WTC11 (cell line): ENCODE measurements around the gene SHC2. TPM values are rescaled to one million over a fixed set of nuclear protein-coding genes. Genes with fewer than 3 reads are reported as not detected.
A peak's percentile ranks its signal among the peaks of the same experiment; 100 is the strongest.

ENCODE experiments used
- ATAC-seq: fragments of 200-7000 bp; cut with Tn5 transposase; 2 replicates; pipeline ENCODE4 v1.10.0; 2021; ENCODE audit warnings: mild to moderate bottlenecking, moderate library complexity
- CTCF ChIA-PET: fragments of 300-600 bp; sonication (Branson Sonifier 250); formaldehyde crosslinking; loops from one replicate; lab custom pipeline; 2021; ENCODE audit warnings: antibody characterized with exemption; lab: Charles Lee
- POLR2A ChIA-PET: fragments of 350-600 bp; sonication (Branson Sonifier 250); formaldehyde crosslinking; loops from one replicate; lab custom pipeline; 2021; ENCODE audit warnings: antibody characterized with exemption; lab: Charles Lee
- DNase-seq: peaks from one replicate; pipeline ENCODE4 v3.0.0; 2021; ENCODE audit warnings: low spot score
- H3K27ac Mint-ChIP-seq: 2 replicates; pipeline ENCODE4 v1.8.0; 2021; ENCODE audit warnings: mixed read lengths
- H3K27me3 Mint-ChIP-seq: 2 replicates; pipeline ENCODE4 v1.8.0; 2021; ENCODE audit warnings: low read depth, mild to moderate bottlenecking, moderate library complexity, mixed read lengths
- H3K36me3 Mint-ChIP-seq: 2 replicates; pipeline ENCODE4 v1.8.0; 2021; ENCODE audit warnings: mixed read lengths
- H3K4me1 Mint-ChIP-seq: 2 replicates; pipeline ENCODE4 v1.8.0; 2022; ENCODE audit warnings: mixed read lengths
- H3K4me3 Mint-ChIP-seq: 2 replicates; pipeline ENCODE4 v1.8.0; 2021; ENCODE audit warnings: mild to moderate bottlenecking, moderate library complexity, mixed read lengths
- H3K9me3 Mint-ChIP-seq: 2 replicates; pipeline ENCODE4 v1.8.0; 2021; ENCODE audit warnings: mixed read lengths
- CREM ChIP-seq: sonication (generic); formaldehyde crosslinking; IDR thresholded peaks from 2 replicates; pipeline ENCODE4 v1.8.1; 2022; ENCODE audit warnings: mild to moderate bottlenecking, missing genetic modification reagents, moderate library complexity
- GTF2I ChIP-seq: fragments of 250-450 bp; sonication (Bioruptor Pico); conservative IDR thresholded peaks from 2 replicates; pipeline ENCODE4 v1.4.0; 2021; ENCODE audit warnings: mild to moderate bottlenecking
- TP53 ChIP-seq: sonication (generic); formaldehyde crosslinking; IDR thresholded peaks from 2 replicates; pipeline ENCODE4 v1.8.1; 2023; ENCODE audit warnings: mild to moderate bottlenecking, missing genetic modification reagents
- ZNF396 ChIP-seq: fragments of 250-450 bp; sonication (Bioruptor Pico); IDR thresholded peaks from 2 replicates; pipeline ENCODE4 v1.8.0; 2021; ENCODE audit warnings: mild to moderate bottlenecking, moderate library complexity, borderline replicate concordance
- total RNA-seq: library from RNA; stranded (reverse); gene quantifications from 3 replicates; pipeline ENCODE4 v1.2.3, GENCODE V29; 2021
- TF ChIP-seq, protein P1 (sequence below): sonication (generic); formaldehyde crosslinking; IDR thresholded peaks from 2 replicates; pipeline ENCODE4 v1.8.1; 2023; ENCODE audit warnings: mild to moderate bottlenecking, moderate library complexity, missing genetic modification reagents
- TF ChIP-seq, protein P2 (sequence below): fragments of 250-450 bp; sonication (Bioruptor Pico); IDR thresholded peaks from 2 replicates; pipeline ENCODE4 v1.9.0; 2021; ENCODE audit warnings: mild to moderate bottlenecking
- TF ChIP-seq, protein P3 (sequence below): fragments of 200-600 bp; IDR thresholded peaks from 2 replicates; pipeline ENCODE4 v1.8.0; 2022; ENCODE audit warnings: antibody characterized with exemption
- TF ChIP-seq, protein P4 (sequence below): sonication (generic); formaldehyde crosslinking; IDR thresholded peaks from 2 replicates; pipeline ENCODE4 v1.8.1; 2023; ENCODE audit warnings: mild to moderate bottlenecking, missing genetic modification reagents
- TF ChIP-seq, protein P5 (sequence below): sonication (generic); formaldehyde crosslinking; IDR thresholded peaks from 2 replicates; pipeline ENCODE4 v1.8.0; 2022; ENCODE audit warnings: mild to moderate bottlenecking, missing genetic modification reagents
- TF ChIP-seq, protein P6 (sequence below): sonication (generic); formaldehyde crosslinking; IDR thresholded peaks from 2 replicates; pipeline ENCODE4 v1.8.1; 2023; ENCODE audit warnings: mild to moderate bottlenecking, missing genetic modification reagents, moderate library complexity

Gene SHC2
- total RNA-seq, 1 experiment from 2014 or later = 8.4 TPM

DNA sequence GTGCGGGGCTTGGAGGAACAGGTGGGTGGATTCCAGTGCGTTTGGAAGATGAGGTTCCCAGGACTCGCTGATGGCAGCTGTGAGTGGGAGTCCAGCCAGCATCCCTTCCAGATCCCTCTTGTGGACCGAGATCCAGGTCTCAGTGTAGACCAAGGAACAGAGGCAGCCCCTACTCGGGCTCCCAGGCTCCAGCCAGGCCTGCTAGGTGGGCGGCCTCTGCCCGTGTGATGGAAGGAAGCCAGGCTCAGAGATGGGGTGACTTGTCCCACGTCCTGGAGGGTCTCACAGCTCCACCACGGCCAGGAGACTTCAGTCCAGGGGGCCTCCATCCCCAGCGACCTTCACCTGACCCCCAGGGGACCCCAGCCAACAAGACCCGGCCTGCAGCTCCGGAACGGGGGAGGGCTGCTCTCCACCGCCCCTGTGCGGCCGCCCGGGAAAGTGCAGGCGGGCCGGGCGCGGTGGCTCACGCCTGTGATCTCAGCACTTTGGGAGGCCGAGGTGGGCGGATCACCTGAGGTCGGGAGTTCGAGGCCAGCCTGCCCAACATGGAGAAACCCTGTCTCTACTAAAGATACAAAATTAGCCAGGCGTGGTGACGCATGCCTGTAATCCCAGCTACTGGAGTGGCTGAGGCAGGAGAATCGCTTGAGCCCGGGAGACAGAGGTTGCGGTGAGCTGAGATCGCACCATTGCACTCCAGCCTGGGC, 34.7 kb upstream of the SHC2 start (continued):
- TF ChIP-seq, protein P1, sequence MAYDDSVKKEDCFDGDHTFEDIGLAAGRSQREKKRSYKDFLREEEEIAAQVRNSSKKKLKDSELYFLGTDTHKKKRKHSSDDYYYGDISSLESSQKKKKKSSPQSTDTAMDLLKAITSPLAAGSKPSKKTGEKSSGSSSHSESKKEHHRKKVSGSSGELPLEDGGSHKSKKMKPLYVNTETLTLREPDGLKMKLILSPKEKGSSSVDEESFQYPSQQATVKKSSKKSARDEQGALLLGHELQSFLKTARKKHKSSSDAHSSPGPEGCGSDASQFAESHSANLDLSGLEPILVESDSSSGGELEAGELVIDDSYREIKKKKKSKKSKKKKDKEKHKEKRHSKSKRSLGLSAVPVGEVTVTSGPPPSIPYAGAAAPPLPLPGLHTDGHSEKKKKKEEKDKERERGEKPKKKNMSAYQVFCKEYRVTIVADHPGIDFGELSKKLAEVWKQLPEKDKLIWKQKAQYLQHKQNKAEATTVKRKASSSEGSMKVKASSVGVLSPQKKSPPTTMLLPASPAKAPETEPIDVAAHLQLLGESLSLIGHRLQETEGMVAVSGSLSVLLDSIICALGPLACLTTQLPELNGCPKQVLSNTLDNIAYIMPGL (CRISPR knock-in tag) = 0 out of 2 replicates have a peak, but pooled peaks have one; percentile 40
- TF ChIP-seq, protein P2, sequence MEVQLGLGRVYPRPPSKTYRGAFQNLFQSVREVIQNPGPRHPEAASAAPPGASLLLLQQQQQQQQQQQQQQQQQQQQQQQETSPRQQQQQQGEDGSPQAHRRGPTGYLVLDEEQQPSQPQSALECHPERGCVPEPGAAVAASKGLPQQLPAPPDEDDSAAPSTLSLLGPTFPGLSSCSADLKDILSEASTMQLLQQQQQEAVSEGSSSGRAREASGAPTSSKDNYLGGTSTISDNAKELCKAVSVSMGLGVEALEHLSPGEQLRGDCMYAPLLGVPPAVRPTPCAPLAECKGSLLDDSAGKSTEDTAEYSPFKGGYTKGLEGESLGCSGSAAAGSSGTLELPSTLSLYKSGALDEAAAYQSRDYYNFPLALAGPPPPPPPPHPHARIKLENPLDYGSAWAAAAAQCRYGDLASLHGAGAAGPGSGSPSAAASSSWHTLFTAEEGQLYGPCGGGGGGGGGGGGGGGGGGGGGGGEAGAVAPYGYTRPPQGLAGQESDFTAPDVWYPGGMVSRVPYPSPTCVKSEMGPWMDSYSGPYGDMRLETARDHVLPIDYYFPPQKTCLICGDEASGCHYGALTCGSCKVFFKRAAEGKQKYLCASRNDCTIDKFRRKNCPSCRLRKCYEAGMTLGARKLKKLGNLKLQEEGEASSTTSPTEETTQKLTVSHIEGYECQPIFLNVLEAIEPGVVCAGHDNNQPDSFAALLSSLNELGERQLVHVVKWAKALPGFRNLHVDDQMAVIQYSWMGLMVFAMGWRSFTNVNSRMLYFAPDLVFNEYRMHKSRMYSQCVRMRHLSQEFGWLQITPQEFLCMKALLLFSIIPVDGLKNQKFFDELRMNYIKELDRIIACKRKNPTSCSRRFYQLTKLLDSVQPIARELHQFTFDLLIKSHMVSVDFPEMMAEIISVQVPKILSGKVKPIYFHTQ (CRISPR knock-in tag) = 0 out of 2 replicates have a peak, but pooled peaks have one; percentile 50
- TF ChIP-seq ZNF396 (CRISPR knock-in tag) (no peak), TP53 (CRISPR knock-in tag) (no peak)
- TF ChIP-seq, protein P3, sequence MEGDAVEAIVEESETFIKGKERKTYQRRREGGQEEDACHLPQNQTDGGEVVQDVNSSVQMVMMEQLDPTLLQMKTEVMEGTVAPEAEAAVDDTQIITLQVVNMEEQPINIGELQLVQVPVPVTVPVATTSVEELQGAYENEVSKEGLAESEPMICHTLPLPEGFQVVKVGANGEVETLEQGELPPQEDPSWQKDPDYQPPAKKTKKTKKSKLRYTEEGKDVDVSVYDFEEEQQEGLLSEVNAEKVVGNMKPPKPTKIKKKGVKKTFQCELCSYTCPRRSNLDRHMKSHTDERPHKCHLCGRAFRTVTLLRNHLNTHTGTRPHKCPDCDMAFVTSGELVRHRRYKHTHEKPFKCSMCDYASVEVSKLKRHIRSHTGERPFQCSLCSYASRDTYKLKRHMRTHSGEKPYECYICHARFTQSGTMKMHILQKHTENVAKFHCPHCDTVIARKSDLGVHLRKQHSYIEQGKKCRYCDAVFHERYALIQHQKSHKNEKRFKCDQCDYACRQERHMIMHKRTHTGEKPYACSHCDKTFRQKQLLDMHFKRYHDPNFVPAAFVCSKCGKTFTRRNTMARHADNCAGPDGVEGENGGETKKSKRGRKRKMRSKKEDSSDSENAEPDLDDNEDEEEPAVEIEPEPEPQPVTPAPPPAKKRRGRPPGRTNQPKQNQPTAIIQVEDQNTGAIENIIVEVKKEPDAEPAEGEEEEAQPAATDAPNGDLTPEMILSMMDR = peak; percentile 98

DNA sequence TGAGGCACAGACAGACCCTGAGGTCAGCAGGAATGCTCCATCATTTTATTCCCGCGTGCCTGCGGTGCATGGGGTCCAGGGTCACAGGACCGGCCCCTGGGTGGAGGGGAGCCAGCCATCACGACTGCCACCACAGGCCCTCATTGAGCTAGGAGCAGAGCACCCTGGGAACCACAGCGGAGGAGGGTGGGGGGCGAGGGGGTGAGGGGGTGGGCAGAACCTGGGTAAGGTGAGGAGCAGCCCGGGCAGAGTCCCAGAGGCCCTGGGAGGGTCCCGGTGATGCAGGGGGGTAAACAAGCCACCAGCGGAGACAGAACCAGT, 34.2 kb upstream of the SHC2 start:
- Mint-ChIP-seq H3K27me3 (peaks cover 33% of the 10 kb centered on the region), H3K9me3 (peaks cover 3% of the 10 kb centered on the region), H3K4me3 (no peak overlapping the region), H3K36me3 (no peaks in the 10 kb centered on the region), H3K27ac (no peak overlapping the region), H3K4me1 (peaks cover 12% of the 10 kb centered on the region)
- ChIA-PET CTCF (interaction anchor here (0.6 to 3.6 kb wide), 27 partner anchors 9 to 229 kb away, joined by 3 to 46 read pairs (median 3); partner anchors contain the start of gene C2CD4C), POLR2A (interaction anchor here (0.8 kb wide), 1 partner anchor 12 kb away, joined by 3 read pairs; no protein-coding TSS in a partner anchor)
- no peak for ATAC-seq
- TF ChIP-seq, protein P4, sequence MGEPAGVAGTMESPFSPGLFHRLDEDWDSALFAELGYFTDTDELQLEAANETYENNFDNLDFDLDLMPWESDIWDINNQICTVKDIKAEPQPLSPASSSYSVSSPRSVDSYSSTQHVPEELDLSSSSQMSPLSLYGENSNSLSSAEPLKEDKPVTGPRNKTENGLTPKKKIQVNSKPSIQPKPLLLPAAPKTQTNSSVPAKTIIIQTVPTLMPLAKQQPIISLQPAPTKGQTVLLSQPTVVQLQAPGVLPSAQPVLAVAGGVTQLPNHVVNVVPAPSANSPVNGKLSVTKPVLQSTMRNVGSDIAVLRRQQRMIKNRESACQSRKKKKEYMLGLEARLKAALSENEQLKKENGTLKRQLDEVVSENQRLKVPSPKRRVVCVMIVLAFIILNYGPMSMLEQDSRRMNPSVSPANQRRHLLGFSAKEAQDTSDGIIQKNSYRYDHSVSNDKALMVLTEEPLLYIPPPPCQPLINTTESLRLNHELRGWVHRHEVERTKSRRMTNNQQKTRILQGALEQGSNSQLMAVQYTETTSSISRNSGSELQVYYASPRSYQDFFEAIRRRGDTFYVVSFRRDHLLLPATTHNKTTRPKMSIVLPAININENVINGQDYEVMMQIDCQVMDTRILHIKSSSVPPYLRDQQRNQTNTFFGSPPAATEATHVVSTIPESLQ = no peak
- TF ChIP-seq, protein P1 (CRISPR knock-in tag) = 0 out of 2 replicates have a peak, but pooled peaks have one; percentile 11
- DNase-seq = no peak

DNA sequence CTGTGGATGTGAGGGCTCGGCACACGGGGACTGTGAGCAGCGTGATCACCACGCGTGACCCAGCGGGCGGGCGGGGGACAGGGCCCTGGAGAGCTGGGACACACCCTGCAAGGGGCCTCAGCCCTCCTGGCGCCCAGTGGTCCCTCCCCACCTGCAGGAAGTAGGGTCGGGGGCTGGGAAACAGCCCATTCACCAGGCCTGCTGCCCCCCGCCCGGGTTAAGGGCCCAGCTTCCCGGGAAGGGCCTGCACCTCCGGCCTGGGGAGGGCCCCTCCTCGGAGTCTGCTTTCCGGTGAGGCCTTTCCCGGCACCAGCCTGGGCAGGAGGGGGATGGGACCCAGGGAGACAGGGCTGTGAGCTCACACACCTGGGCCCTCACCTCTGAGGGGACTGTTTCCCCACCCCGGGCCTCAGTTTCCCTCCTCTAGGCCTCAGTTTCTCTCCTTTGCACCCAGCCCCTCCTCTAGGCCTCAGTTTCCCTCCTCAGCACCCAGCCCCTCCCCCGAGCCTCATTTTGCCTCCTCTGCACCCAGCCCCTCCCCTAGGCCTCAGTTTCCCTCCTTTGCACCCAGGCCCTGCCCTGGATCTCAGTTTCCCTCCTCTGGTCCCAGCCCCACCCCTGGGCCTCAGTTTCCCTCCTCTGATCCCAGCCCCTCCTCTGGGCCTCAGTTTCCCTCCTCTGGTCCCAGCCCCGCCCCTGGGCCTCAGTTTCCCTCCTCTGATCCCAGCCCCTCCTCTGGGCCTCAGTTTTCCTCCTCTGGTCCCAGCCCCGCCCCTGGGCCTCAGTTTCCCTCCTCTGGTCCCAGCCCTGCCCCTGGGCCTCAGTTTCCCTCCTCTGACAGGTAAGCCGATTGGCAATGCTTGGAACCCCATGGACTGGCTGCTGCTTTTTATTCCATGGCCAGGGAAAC, 33.6 kb upstream of the SHC2 start:
- H3K36me3 Mint-ChIP-seq = no peaks in the 10 kb centered on the region
- H3K27me3 Mint-ChIP-seq = peaks cover 32% of the 10 kb centered on the region
- TF ChIP-seq, protein P5, sequence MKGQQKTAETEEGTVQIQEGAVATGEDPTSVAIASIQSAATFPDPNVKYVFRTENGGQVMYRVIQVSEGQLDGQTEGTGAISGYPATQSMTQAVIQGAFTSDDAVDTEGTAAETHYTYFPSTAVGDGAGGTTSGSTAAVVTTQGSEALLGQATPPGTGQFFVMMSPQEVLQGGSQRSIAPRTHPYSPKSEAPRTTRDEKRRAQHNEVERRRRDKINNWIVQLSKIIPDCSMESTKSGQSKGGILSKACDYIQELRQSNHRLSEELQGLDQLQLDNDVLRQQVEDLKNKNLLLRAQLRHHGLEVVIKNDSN (CRISPR knock-in tag) = no peak
- TF ChIP-seq, protein P6, sequence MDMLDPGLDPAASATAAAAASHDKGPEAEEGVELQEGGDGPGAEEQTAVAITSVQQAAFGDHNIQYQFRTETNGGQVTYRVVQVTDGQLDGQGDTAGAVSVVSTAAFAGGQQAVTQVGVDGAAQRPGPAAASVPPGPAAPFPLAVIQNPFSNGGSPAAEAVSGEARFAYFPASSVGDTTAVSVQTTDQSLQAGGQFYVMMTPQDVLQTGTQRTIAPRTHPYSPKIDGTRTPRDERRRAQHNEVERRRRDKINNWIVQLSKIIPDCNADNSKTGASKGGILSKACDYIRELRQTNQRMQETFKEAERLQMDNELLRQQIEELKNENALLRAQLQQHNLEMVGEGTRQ (CRISPR knock-in tag) = 0 out of 2 replicates have a peak, but pooled peaks have one; percentile 8
- TF ChIP-seq CREM (CRISPR knock-in tag) (no peak), GTF2I (CRISPR knock-in tag) (no peak)
- H3K4me1 Mint-ChIP-seq = peaks cover 15% of the 10 kb centered on the region
- peaks cover 3% of the 10 kb centered on the region for H3K9me3 Mint-ChIP-seq
- ATAC-seq = no peak
- ChIA-PET CTCF (interaction anchor here (0.9 to 3.6 kb wide), 12 partner anchors 12 to 228 kb away, joined by 3 to 46 read pairs (median 5); no protein-coding TSS in a partner anchor), POLR2A (interaction anchor here (0.8 kb wide), 1 partner anchor 12 kb away, joined by 3 read pairs; no protein-coding TSS in a partner anchor)
- no peak overlapping the region for H3K4me3 Mint-ChIP-seq
- no peak overlapping the region for H3K27ac Mint-ChIP-seq
- DNase-seq = no peak
